Neuronal stem cell (in vitro differentiated cells): Measurements from ENCODE around the gene RPS6KA5.

Source experiments
- DNase-seq: peaks from one replicate; pipeline ENCODE4 v3.0.0-alpha.2; 2013; ENCODE audit warnings: low spot score
- H2AFZ ChIP-seq: one replicate; pipeline ENCODE4 v1.6.1; 2013; ENCODE audit warnings: mild to moderate bottlenecking, low read length, inconsistent platforms
- H2AK5ac ChIP-seq: 2 replicates; pipeline ENCODE4 v1.6.1; 2013; ENCODE audit warnings: low read depth, mild to moderate bottlenecking, inconsistent platforms, low read length, moderate library complexity, mixed read lengths
- H2BK120ac ChIP-seq: 2 replicates; pipeline ENCODE4 v1.6.1; 2013; ENCODE audit warnings: low read depth, mild to moderate bottlenecking, inconsistent platforms, low read length, moderate library complexity, mixed read lengths
- H2BK12ac ChIP-seq: one replicate; pipeline ENCODE4 v1.6.1; 2013; ENCODE audit warnings: low read length, inconsistent platforms
- H2BK15ac ChIP-seq: 2 replicates; pipeline ENCODE4 v1.6.1; 2013; ENCODE audit warnings: mild to moderate bottlenecking, low read length, inconsistent platforms, mixed read lengths
- H2BK5ac ChIP-seq: one replicate; pipeline ENCODE4 v1.6.1; 2013; ENCODE audit warnings: inconsistent platforms, mild to moderate bottlenecking, low read length, moderate library complexity
- H3K14ac ChIP-seq: one replicate; pipeline ENCODE4 v1.6.1; 2013; ENCODE audit warnings: low read length, inconsistent platforms
- H3K18ac ChIP-seq: 2 replicates; pipeline ENCODE4 v1.6.1; 2013; ENCODE audit warnings: low read length, inconsistent platforms
- H3K23ac ChIP-seq: 2 replicates; pipeline ENCODE4 v1.6.1; 2013; ENCODE audit warnings: low read depth, mild to moderate bottlenecking, mixed read lengths, low read length, inconsistent platforms; ENCODE audit not compliant: poor library complexity
- H3K27ac ChIP-seq: replicated peaks from 3 replicates; pipeline ENCODE4 v1.5.1; 2013; ENCODE audit warnings: low read length, inconsistent platforms
- H3K27me3 ChIP-seq, 3 experiments: 2 replicates each; pipeline ENCODE4 v1.6.1; 2013; ENCODE audit warnings: low read length in 3 of 3, mild to moderate bottlenecking in 2 of 3, inconsistent platforms in 1 of 3, low read depth in 1 of 3, mixed read lengths in 1 of 3, moderate library complexity in 1 of 3; ENCODE audit not compliant: control insufficient read depth in 3 of 3, insufficient read depth in 3 of 3
- H3K36me3 ChIP-seq, 2 donors: replicated peaks in 1 of 2; 2 replicates each; pipeline ENCODE4 v1.6.1; 2013; ENCODE audit warnings: low read length in 2 of 2; ENCODE audit not compliant: control insufficient read depth in 2 of 2, insufficient read depth in 2 of 2
- H3K4ac ChIP-seq: 2 replicates; pipeline ENCODE4 v1.6.1; 2013; ENCODE audit warnings: inconsistent platforms, mild to moderate bottlenecking, low read length, moderate library complexity
- H3K4me1 ChIP-seq, 2 donors: 1 replicate in 1 of 2; 2 replicates in 1 of 2; pipeline ENCODE4 v1.6.1; 2013; ENCODE audit warnings: low read length in 2 of 2, low read depth in 1 of 2; ENCODE audit not compliant: control insufficient read depth in 2 of 2, insufficient read depth in 1 of 2
- H3K4me2 ChIP-seq: one replicate; pipeline ENCODE4 v1.6.1; 2013; ENCODE audit warnings: mild to moderate bottlenecking, low read length, inconsistent platforms; ENCODE audit not compliant: insufficient read depth, poor library complexity, severe bottlenecking
- H3K4me3 ChIP-seq, 2 donors: 2 replicates each; pipeline ENCODE4 v1.5.1; 2013; ENCODE audit warnings: low read length in 2 of 2, mild to moderate bottlenecking in 2 of 2, inconsistent platforms in 1 of 2, moderate library complexity in 1 of 2
- H3K79me1 ChIP-seq: one replicate; pipeline ENCODE4 v1.6.1; 2013; ENCODE audit warnings: low read depth, mild to moderate bottlenecking, inconsistent platforms, low read length, moderate library complexity
- H3K9ac ChIP-seq: one replicate; pipeline ENCODE4 v1.6.1; 2013; ENCODE audit warnings: mild to moderate bottlenecking, low read depth, low read length, inconsistent platforms; ENCODE audit not compliant: poor library complexity
- H3K9me3 ChIP-seq, 2 donors: replicated peaks in 1 of 2; 2 replicates each; pipeline versions ENCODE3 to v1.6.1; 2013; ENCODE audit warnings: low read length in 2 of 2, mild to moderate bottlenecking in 2 of 2, inconsistent platforms in 1 of 2, low read depth in 1 of 2, mixed read lengths in 1 of 2, moderate library complexity in 1 of 2; ENCODE audit not compliant: control insufficient read depth in 2 of 2, insufficient read depth in 1 of 2
- H4K8ac ChIP-seq: one replicate; pipeline ENCODE4 v1.6.1; 2013; ENCODE audit warnings: low read depth, mild to moderate bottlenecking, inconsistent platforms, low read length, moderate library complexity
- H4K91ac ChIP-seq: one replicate; pipeline ENCODE4 v1.6.1; 2013; ENCODE audit warnings: low read length, low read depth, mild to moderate bottlenecking, inconsistent platforms; ENCODE audit not compliant: poor library complexity
- WGBS, 2 donors: extraction: QIAGEN DNeasy Blood & Tissue Kit; methylation state at CpG; one replicate each; pipeline ENCODE4 v1.1.7; 2013; ENCODE audit warnings: missing lambda C conversion rate in 2 of 2, mixed read lengths in 1 of 2; ENCODE audit not compliant: insufficient read length in 2 of 2, insufficient replicate concordance in 1 of 2; ENCODE audit errors: extremely low coverage in 2 of 2; 5-methylcytosine and 5-hydroxymethylcytosine counted together

Gene RPS6KA5

DNA sequence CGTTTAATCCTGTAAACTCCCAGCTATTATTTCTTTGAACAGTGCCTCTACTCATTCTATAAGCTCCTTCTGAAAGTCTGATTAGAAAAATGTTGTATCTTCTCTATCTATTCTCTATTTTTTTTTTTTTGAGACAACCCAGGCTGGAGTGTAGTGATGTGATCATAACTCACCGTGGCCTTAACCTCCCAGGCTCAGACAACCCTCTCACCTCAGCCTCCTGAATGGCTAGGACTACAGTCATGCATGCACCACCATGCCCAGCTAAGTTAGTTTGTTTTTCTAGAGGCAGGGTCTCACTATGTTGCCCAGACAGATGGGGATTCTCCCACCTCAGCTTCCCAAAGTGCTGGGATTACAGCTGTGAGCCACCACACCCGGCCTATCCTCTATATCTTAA is 66.6 kb downstream of the RPS6KA5 start:
- no peak overlapping the region for H2BK12ac ChIP-seq
- peaks cover 2% of the 10 kb centered on the region for H3K79me1 ChIP-seq
- H3K23ac ChIP-seq: no peak overlapping the region
- no peak overlapping the region for H2AFZ ChIP-seq
- H2BK120ac ChIP-seq: no peak overlapping the region
- WGBS, 2 donors: no CpG with 5 or more reads among the region's 3 CpGs
- no peaks in the 10 kb centered on the region for H3K36me3 ChIP-seq
- no peaks in the 10 kb centered on the region for H3K9me3 ChIP-seq
- no peak overlapping the region for H3K14ac ChIP-seq
- H4K8ac ChIP-seq: no peak overlapping the region
- no peak overlapping the region for H3K27ac ChIP-seq
- H3K4me2 ChIP-seq: no peak overlapping the region
- DNase-seq: no peak
- H3K4me1 ChIP-seq: peaks cover 0 to 1% of the 10 kb centered on the region in 2 donors
- no peak overlapping the region for H2BK5ac ChIP-seq
- no peaks in the 10 kb centered on the region for H3K27me3 ChIP-seq
- H4K91ac ChIP-seq: no peak overlapping the region
- no peak overlapping the region for H2AK5ac ChIP-seq
- no peak overlapping the region for H3K4me3 ChIP-seq
- H3K18ac ChIP-seq: no peak overlapping the region
- no peak overlapping the region for H3K4ac ChIP-seq
- no peak overlapping the region for H2BK15ac ChIP-seq
- no peak overlapping the region for H3K9ac ChIP-seq

- Histone ChIP-seq H2AK5ac (no peak overlapping the region), H3K9me3 (no peaks in the 10 kb centered on the region), H4K8ac (no peak overlapping the region), H2AFZ (no peak overlapping the region), H3K27ac (no peak overlapping the region), H2BK15ac (no peak overlapping the region), H3K23ac (no peak overlapping the region), H3K79me1 (peaks cover 2% of the 10 kb centered on the region), H3K4me3 (no peak overlapping the region), H4K91ac (no peak overlapping the region), H3K36me3 (no peaks in the 10 kb centered on the region), H3K14ac (no peak overlapping the region), H3K18ac (no peak overlapping the region), H2BK5ac (no peak overlapping the region), H3K4me2 (no peak overlapping the region), H3K9ac (no peak overlapping the region), H2BK120ac (no peak overlapping the region), H3K27me3 (no peaks in the 10 kb centered on the region), H2BK12ac (no peak overlapping the region), H3K4ac (no peak overlapping the region), H3K4me1 (no peaks in the 10 kb centered on the region)
- no peak for DNase-seq
Measured at GRCh38 chr14:90991690-90992443, 68.6 kb downstream of the RPS6KA5 start.

- H3K27me3 ChIP-seq: no peaks in the 10 kb centered on the region
- H2BK120ac ChIP-seq: no peak overlapping the region
- no peak overlapping the region for H3K14ac ChIP-seq
- DNase-seq: no peak
- no peaks in the 10 kb centered on the region for H3K36me3 ChIP-seq
- H2AK5ac ChIP-seq: no peak overlapping the region
- H3K4me2 ChIP-seq: no peak overlapping the region
- H3K9ac ChIP-seq: no peak overlapping the region
- no peak overlapping the region for H4K91ac ChIP-seq
- WGBS, 2 donors: no CpG with 5 or more reads among the region's 3 CpGs
- H3K79me1 ChIP-seq: peaks cover 2% of the 10 kb centered on the region
- no peak overlapping the region for H3K4me3 ChIP-seq
- H3K27ac ChIP-seq: no peak overlapping the region
- H3K9me3 ChIP-seq: no peaks in the 10 kb centered on the region
- H2AFZ ChIP-seq: no peak overlapping the region
- no peaks in the 10 kb centered on the region for H3K4me1 ChIP-seq
- H3K18ac ChIP-seq: no peak overlapping the region
- no peak overlapping the region for H3K23ac ChIP-seq
- H2BK15ac ChIP-seq: no peak overlapping the region
- no peak overlapping the region for H2BK5ac ChIP-seq
- H3K4ac ChIP-seq: no peak overlapping the region
- H2BK12ac ChIP-seq: no peak overlapping the region
- no peak overlapping the region for H4K8ac ChIP-seq
Measured at GRCh38 chr14:90990141-90990540, 70.3 kb downstream of the RPS6KA5 start.

- H3K4me1 ChIP-seq: no peaks in the 10 kb centered on the region
- H3K79me1 ChIP-seq: peaks cover 2% of the 10 kb centered on the region
- no peak overlapping the region for H2AFZ ChIP-seq
- H3K9ac ChIP-seq: no peak overlapping the region
- no peak overlapping the region for H2BK12ac ChIP-seq
- no peak overlapping the region for H2BK120ac ChIP-seq
- DNase-seq: no peak
- no peak overlapping the region for H2BK5ac ChIP-seq
- no peak overlapping the region for H3K14ac ChIP-seq
- H3K4me2 ChIP-seq: no peak overlapping the region
- no CpG with 5 or more reads among the region's 1 CpG for WGBS, 2 donors
- no peak overlapping the region for H4K91ac ChIP-seq
- H3K9me3 ChIP-seq: no peaks in the 10 kb centered on the region
- H3K27ac ChIP-seq: no peak overlapping the region
- no peak overlapping the region for H2BK15ac ChIP-seq
- no peak overlapping the region for H3K23ac ChIP-seq
- H3K36me3 ChIP-seq: no peaks in the 10 kb centered on the region
- H3K18ac ChIP-seq: no peak overlapping the region
- no peak overlapping the region for H2AK5ac ChIP-seq
- H3K4ac ChIP-seq: no peak overlapping the region
- no peaks in the 10 kb centered on the region for H3K27me3 ChIP-seq
- no peak overlapping the region for H3K4me3 ChIP-seq
- no peak overlapping the region for H4K8ac ChIP-seq
Measured at GRCh38 chr14:90987140-90987539, 73.3 kb downstream of the RPS6KA5 start.
